GM18867 (cell line): Measurements from ENCODE around the gene TADA2B.
A peak's percentile ranks its signal among the peaks of the same experiment; 100 is the strongest.
"Not testable (repeated sequence)": the region's sequence is repeated elsewhere in the genome, so short reads cannot be mapped to it uniquely, and the experiment has no call there.

ENCODE experiments used
- ATAC-seq: cut with Tn5 transposase; IDR thresholded peaks from one replicate; pipeline ENCODE4 v1.9.1; 2021; ENCODE audit warnings: mild to moderate bottlenecking, moderate library complexity; ENCODE audit not compliant: unreplicated experiment

The TADA2B gene

GRCh38 chr4:7076696-7077082, 33.5 kb downstream of the TADA2B start:
- ATAC-seq, result no peak

- no peak for ATAC-seq
These were observed 34.2 kb downstream of the TADA2B start for GRCh38 chr4:7077371-7077770.

DNA sequence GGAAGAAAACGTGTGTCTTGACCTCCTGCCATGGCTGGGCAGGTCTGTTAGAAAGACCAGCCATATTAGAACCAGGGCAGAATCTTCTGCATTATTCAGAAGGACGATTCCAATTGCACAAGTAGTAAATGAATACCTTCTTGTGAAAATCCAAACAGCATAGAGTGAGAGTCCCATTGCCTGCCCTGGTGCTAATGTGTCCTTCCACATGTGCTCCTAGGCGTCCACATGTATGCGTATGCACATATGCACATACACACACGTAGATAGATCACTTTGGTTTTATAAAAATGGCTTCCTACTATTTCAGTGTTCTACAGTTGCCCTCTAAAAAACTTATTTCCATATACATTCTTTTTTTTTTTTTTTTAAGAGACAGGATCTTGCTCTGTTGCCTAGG, 34.9 kb downstream of the TADA2B start:
- no peak for ATAC-seq

- ATAC-seq, result not testable (repeated sequence)
These were observed 36.3 kb downstream of the TADA2B start for GRCh38 chr4:7079483-7079882.

GRCh38 chr4:7079909-7080308, 36.7 kb downstream of the TADA2B start:
- not testable (repeated sequence) for ATAC-seq

GRCh38 chr4:7083597-7084563, 40.7 kb downstream of the TADA2B start:
- ATAC-seq, result no peak

- not testable (repeated sequence) for ATAC-seq
These were observed 41.4 kb downstream of the TADA2B start for GRCh38 chr4:7084564-7084961.

- no peak for ATAC-seq
These were observed 43.2 kb downstream of the TADA2B start for GRCh38 chr4:7086384-7086783.

- ATAC-seq, result no peak
These were observed 43.9 kb downstream of the TADA2B start for GRCh38 chr4:7087036-7087435.

DNA sequence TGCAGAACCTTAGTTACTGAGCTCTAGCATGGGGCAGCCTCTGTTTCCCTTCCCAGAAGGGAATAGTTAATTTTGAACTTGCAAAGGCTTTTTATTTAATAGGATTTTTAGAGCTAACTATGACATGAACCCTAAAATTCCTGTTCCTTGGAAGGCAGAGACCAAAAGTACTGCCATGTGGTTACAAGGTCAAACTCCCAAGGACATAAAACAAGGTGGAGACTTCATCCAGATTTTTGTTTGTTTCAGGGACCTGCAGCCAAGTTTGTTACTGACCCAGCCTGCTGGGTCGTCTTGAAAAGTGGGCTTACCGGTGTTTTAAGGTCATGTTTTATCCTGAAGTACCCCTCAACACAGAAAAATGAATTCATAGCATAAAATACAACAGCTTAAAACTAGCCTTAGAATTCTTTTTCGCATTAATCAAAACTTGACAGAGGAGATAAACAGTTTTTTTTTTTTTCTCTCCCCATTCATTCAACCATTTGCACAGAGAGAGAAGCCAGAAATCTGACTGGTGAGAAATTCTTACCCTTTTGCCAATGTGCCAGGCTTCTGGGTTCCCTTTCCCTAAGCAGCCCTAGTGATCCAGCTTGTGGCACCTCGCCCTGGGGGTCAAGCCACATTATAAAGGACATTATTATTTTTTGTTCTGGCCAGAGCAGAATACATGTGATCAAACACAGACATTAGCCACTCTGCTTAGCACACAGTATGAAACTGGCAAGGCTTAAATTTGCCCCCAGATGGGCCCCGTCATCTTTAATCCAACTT, 46.2 kb downstream of the TADA2B start:
- ATAC-seq, result no peak

- ATAC-seq, result no peak
These were observed 48.9 kb downstream of the TADA2B start for GRCh38 chr4:7092026-7092425.

DNA sequence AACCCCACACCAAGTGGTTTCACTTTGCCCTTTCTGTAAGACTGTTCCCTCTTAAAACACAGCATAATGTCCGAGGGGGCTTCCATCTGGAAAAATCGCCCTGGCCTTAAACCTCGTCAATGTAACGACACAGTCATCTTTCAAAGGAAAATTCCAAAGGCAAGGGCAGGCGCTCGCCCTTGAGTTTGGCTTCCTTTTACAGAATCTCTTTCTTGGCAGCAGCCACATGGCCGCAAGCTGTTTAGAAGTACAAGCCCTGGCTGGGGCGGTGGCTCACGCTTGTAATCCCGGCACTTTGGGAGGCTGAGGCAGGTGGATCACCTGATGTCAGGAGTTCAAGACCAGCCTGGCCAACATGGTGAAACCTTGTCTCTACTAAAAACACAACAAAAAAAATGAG, 51.7 kb downstream of the TADA2B start:
- ATAC-seq, result no peak

DNA sequence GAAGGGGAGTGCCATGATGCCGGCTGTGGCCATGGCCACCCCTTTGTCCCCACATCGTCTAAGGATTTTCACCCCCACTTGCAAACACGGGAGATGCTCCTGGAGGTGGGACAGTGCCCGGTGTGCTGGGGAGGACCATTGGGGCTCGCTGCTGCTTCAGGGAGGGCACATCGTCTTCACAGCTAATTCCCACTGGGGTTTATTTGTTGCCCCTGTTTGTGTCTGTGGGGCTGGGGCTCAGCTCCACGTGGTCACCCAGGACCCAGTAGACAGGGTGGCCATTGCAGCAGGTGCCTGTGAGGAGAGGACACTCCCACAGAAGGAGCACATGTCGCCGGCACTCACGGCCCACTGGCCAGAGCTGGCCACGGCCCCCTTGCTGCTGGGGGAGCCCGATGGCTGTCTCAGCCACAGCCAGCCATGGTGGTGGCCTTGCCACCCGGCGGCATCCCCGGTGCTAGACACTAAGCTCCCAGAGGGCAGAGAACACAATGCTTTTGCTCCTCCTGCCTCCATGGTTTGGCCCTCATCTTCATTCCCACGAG, 52.5 kb downstream of the TADA2B start:
- no peak for ATAC-seq

DNA sequence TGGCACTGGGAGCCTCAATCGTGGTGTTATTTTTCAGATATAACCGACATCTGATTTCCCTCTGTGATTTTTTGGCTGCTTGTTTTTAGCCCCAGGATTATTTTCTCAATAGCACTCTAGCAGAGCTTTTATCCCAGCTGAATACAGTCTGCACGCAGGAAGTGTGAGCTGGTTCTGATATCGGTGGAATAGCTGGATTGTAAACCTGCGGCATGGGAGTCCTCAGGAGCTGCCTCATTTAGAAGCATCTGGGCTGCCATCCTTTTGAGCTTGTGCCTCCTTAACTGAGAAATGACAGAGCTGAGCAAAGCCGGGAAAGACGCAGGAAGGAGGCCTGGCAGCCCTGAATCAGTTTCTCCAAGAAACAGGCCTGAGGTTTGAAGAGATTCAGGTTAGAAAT, 53.1 kb downstream of the TADA2B start:
- ATAC-seq, result no peak

DNA sequence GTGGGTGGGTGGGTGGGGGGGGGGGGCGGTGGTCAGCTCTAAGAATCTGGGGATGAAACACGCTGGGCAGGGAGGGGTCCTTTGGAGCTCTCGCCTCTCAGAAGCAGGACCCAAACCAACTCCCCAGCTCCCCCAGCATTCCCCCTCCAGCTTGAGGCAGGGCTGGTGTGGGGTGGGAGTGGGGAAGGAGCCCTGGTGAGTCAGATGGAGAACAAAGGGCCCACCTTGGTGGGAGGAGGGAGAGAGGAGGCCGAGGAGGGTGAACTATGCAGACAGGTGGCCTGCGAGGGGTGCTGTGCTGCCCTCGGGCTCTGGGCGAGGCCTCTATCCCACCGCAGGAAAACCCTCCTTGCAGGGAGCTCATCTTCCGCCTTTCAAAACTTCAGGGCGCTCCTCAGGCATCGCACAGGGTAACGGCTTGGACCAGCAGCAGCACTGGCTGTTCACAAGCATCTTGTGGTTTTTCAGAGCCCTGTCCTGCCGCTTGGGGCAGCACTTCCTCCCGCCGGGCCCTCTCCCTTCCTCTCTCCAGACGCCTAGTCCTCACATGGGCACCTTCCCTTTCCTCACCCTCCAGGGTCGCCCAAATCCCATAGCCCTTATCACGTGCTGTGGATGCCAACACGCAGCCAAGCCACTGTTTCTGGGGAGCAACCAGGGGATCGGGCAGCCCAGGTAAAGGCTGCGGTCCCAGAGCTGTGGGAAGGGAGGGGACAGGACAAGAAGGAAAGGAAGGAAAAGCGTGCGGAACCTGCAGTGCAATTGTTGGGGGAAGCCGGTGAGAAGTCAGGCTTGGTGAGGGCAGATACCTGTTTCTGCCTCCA, 58.7 kb downstream of the TADA2B start:
- peak; percentile 58 for ATAC-seq

GRCh38 chr4:7102516-7102909, 59.3 kb downstream of the TADA2B start:
- not testable (repeated sequence) for ATAC-seq

DNA sequence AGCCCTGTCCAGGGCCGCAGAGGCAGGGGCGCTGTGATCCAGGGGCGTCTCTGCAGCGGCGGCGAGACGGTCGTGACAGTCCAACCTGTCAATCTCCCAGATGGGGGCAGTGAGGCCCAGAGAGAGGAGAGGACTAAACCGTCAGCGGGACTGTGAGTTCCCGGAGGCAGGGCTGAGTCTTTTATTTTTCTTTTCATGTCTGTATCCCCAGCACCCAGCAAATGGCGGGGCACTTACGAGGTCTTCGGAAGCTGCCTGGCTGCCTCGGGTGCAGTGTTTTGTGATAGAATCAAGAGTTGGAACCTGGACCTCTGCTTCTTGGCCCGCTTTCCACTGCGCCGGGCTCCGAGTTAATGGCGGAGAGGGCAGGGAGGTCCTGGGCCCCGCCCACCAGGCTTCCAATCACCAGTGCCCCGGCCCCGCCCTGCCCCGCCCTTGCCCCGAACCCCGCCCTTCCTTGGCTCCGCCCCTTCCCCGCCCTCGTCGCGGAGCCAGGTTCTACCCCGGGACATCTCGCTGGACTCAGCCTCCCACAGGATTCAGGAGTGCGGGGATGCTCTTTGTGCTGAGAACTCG, 59.9 kb downstream of the TADA2B start:
- ATAC-seq, result peak; percentile 85

GRCh38 chr4:7103607-7104365, 60.6 kb downstream of the TADA2B start:
- ATAC-seq, result no peak

GRCh38 chr4:7104366-7105031, 61.3 kb downstream of the TADA2B start:
- ATAC-seq, result no peak
